Lung (tissue), 12 donors: Measurements from ENCODE around the gene ACMSD. TPM values are rescaled to one million over a fixed set of nuclear protein-coding genes. Genes with fewer than 3 reads are reported as not detected.
"Not testable (repeated sequence)": the region's sequence is repeated elsewhere in the genome, so short reads cannot be mapped to it uniquely, and the experiment has no call there.

Source experiments
- ATAC-seq: fragments of 200-7000 bp; cut with Tn5 transposase; one replicate; pipeline ENCODE4 v1.9.1; 2020; ENCODE audit warnings: moderate number of reproducible peaks; ENCODE audit not compliant: insufficient read depth, low FRiP score
- DNase-seq, 3 donors: peaks; one replicate each; pipeline ENCODE4 v3.0.0-alpha.2; 2013 to 2017
- H3K27ac ChIP-seq, 2 donors: one replicate each; pipeline ENCODE4 v1.5.1; 2013; ENCODE audit warnings: mild to moderate bottlenecking in 2 of 2, moderate library complexity in 2 of 2, control low read depth in 1 of 2, inconsistent platforms in 1 of 2, low read depth in 1 of 2, low read length in 1 of 2
- H3K27me3 ChIP-seq, 3 donors: one replicate each; pipeline ENCODE4 v1.5.1; 2013; ENCODE audit warnings: low read length in 2 of 3; ENCODE audit not compliant: control insufficient read depth in 3 of 3, insufficient read depth in 3 of 3
- H3K36me3 ChIP-seq, 4 donors: one replicate each; pipeline ENCODE4 v1.5.1; 2013; ENCODE audit warnings: low read length in 4 of 4, mild to moderate bottlenecking in 1 of 4, moderate library complexity in 1 of 4; ENCODE audit not compliant: control insufficient read depth in 4 of 4, insufficient read depth in 4 of 4
- H3K4me1 ChIP-seq, 5 donors: one replicate each; pipeline ENCODE4 v1.5.1; 2013; ENCODE audit warnings: low read length in 5 of 5, mild to moderate bottlenecking in 2 of 5, moderate library complexity in 1 of 5; ENCODE audit not compliant: control insufficient read depth in 5 of 5, insufficient read depth in 5 of 5
- H3K4me3 ChIP-seq: one replicate; pipeline ENCODE4 v1.5.1; 2013; ENCODE audit warnings: mild to moderate bottlenecking, control low read depth, moderate library complexity
- H3K9ac ChIP-seq, 2 donors: one replicate each; pipeline ENCODE4 v1.5.1; 2013; ENCODE audit warnings: low read length in 2 of 2, control low read depth in 1 of 2; ENCODE audit not compliant: insufficient read depth in 1 of 2
- H3K9me3 ChIP-seq, 4 donors: one replicate each; pipeline ENCODE4 v1.5.1; 2013; ENCODE audit warnings: low read length in 3 of 4, mild to moderate bottlenecking in 1 of 4, moderate library complexity in 1 of 4; ENCODE audit not compliant: control insufficient read depth in 4 of 4, insufficient read depth in 3 of 4
- WGBS, 2 donors: extraction: QIAGEN DNeasy Blood & Tissue Kit; methylation state at CpG; one replicate each; pipeline ENCODE4 v1.1.7; 2013; 5-methylcytosine and 5-hydroxymethylcytosine counted together
- polyA plus RNA-seq, 2 donors: library from polyadenylated mRNA; stranded (reverse); fragments of 200-250 nt; gene quantifications; one replicate each; pipeline ENCODE4 v1.2.1, GENCODE V29; 2013
- total RNA-seq, 2 donors: library from RNA; depleted of rRNA in 1 of 2; stranded (reverse); fragments of >200 nt in 1 of 2; gene quantifications; one replicate each; pipeline ENCODE4 v1.2.1, GENCODE V29; 2014 to 2021
- TF ChIP-seq, protein P1 (sequence below): IDR thresholded peaks from 2 replicates; pipeline ENCODE4 v1.5.1; 2012; ENCODE audit warnings: mild to moderate bottlenecking; ENCODE audit errors: control extremely low read depth, extremely low read depth
- donor health status: control.
- donor health status: control.
- donor health status: Bipolar disorder and iron deficiency.
- donor health status: healthy.
- donor health status: DM: yes; HTN: yes; CAD: no.

ACMSD gene
- total and polyA plus RNA-seq, 4 donors = 0.08 to 0.14 (median 0.12) TPM; not detected in 1

DNA sequence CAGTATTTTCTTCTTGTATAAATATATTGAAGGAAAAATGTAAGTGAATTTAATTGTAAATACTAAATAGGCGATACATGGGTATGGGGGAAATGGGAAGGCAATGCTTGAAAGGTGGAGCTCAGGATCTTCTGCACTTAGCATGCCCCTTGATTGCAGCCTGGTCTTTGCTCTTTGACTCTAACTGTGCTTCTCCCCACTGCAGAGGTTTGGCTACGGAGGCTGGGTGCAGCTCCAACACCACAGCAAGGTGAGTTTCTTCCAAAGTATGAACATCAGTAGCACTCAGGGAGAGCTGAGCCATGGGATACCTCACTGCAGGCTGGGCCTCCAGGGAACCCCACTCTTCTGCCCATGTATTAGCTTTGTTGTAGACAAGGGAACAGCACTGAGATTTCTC, 6.6 kb downstream of the ACMSD start:
- TF ChIP-seq, protein P1, sequence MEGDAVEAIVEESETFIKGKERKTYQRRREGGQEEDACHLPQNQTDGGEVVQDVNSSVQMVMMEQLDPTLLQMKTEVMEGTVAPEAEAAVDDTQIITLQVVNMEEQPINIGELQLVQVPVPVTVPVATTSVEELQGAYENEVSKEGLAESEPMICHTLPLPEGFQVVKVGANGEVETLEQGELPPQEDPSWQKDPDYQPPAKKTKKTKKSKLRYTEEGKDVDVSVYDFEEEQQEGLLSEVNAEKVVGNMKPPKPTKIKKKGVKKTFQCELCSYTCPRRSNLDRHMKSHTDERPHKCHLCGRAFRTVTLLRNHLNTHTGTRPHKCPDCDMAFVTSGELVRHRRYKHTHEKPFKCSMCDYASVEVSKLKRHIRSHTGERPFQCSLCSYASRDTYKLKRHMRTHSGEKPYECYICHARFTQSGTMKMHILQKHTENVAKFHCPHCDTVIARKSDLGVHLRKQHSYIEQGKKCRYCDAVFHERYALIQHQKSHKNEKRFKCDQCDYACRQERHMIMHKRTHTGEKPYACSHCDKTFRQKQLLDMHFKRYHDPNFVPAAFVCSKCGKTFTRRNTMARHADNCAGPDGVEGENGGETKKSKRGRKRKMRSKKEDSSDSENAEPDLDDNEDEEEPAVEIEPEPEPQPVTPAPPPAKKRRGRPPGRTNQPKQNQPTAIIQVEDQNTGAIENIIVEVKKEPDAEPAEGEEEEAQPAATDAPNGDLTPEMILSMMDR = no peak
- DNase-seq (no peak), ATAC-seq (no peak)
- WGBS, 2 donors = 91 to 100% methylated on average over 2 of the region's 2 CpGs
- Histone ChIP-seq H3K9me3 (no peaks in the 10 kb centered on the region), H3K36me3 (no peaks in the 10 kb centered on the region), H3K9ac (no peak overlapping the region), H3K4me1 (peaks cover 0 to 3% (median 0%) of the 10 kb centered on the region in 5 donors), H3K4me3 (no peak overlapping the region), H3K27me3 (no peaks in the 10 kb centered on the region), H3K27ac (no peak overlapping the region)

DNA sequence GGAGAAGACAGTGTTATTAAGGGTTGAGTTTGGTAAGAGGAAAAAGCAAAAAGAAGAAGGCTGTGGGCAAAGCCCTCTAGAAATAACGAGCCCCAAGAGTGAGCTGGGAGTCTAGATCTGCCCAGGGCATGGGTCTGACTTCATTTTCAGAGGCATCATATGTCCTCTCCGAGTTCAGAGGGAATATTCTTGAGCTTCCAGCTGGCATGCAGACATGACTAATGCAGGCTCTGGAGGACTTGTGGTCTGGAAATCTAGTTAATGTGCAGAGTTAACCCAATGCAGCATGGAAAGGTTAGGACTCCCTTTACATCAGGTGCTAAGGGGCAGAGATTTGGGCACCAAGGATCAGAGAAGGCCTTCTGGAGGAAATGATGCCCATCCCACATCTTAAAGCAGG, 7.3 kb downstream of the ACMSD start:
- no peaks in the 10 kb centered on the region for H3K27me3 ChIP-seq
- H3K27ac ChIP-seq = no peak overlapping the region
- H3K9me3 ChIP-seq = no peaks in the 10 kb centered on the region
- peaks cover 0 to 1% (median 0%) of the 10 kb centered on the region in 5 donors for H3K4me1 ChIP-seq
- no peak for ATAC-seq
- H3K4me3 ChIP-seq = no peak overlapping the region
- TF ChIP-seq, protein P1 = no peak
- WGBS, 2 donors = 64 to 75% methylated on average over 2 of the region's 2 CpGs
- DNase-seq = no peak
- H3K9ac ChIP-seq = no peak overlapping the region
- no peaks in the 10 kb centered on the region for H3K36me3 ChIP-seq

DNA sequence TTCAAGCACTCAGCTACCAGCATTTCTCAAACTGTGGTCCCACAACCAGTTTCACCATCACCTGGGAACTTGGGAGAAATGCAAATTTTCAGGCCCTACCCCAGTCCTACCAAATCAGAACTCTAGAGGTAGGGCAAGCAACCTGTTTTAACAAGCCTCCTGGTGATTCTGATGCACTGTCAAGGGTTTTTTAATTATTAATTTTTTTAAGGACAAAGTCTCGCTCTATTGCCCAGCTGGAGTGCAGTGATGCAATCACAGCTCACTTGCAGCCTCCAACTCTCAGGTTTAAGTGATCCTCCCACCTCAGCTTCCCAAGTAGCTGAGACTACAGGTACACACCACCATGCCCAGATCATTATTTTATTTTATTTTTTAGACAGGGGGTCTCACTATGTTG, 7.8 kb downstream of the ACMSD start:
- Histone ChIP-seq H3K9ac (no peak overlapping the region), H3K4me3 (no peak overlapping the region), H3K4me1 (peaks cover 0 to 1% (median 0%) of the 10 kb centered on the region in 5 donors), H3K27ac (no peak overlapping the region), H3K9me3 (no peaks in the 10 kb centered on the region), H3K27me3 (no peaks in the 10 kb centered on the region), H3K36me3 (no peaks in the 10 kb centered on the region)
- ATAC-seq = no peak
- TF ChIP-seq, protein P1 = no peak
- WGBS, 2 donors = 77 to 93% methylated on average over 1 of the region's 1 CpG
- no peak for DNase-seq

DNA sequence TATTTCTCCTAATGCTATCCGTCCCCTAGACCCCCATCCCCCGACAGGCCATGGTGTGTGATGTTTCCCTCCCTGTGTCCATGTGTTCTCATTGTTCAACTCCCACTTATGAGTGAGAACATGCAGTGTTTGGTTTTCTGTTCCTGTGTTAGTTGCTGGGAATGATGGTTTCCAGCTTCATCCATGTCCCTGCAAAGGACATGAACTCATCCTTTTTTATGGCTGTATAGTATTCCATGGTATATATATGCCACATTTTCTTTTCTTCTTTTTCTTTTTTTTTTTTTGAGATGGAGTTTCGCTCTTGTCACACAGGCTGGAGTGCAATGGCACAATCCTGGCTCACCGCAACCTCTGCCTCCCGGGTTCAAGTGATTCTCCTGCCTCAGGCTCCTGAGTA, 9.2 kb downstream of the ACMSD start:
- 93 to 96% methylated on average over 5 of the region's 5 CpGs for WGBS, 2 donors
- not testable (repeated sequence) for H3K4me1 ChIP-seq, H3K9me3 ChIP-seq, ATAC-seq, H3K27me3 ChIP-seq, H3K9ac ChIP-seq, H3K27ac ChIP-seq, H3K4me3 ChIP-seq, H3K36me3 ChIP-seq, DNase-seq
